Dermis blood vessel endothelial cell (primary cell): ENCODE measurements around the gene RNF157. TPM values are rescaled to one million over a fixed set of nuclear protein-coding genes. Genes with fewer than 3 reads are reported as not detected.

Source experiments
- DNase-seq: peaks from one replicate; pipeline ENCODE4 v3.0.0; 2010
- total RNA-seq: library from RNA; depleted of rRNA; stranded (reverse); fragments of >200 nt; gene quantifications from 2 replicates; pipeline ENCODE4 v1.2.3, GENCODE V29; 2014

RNF157 gene
- total RNA-seq, 1 donor from 2014 or later, result 0.34 TPM

- no peak for DNase-seq
Observed at GRCh38 chr17:76154936-76155845, 85.1 kb downstream of the RNF157 start.

GRCh38 chr17:76154292-76154691 lies 86.0 kb downstream of the RNF157 start:
- DNase-seq, result no peak

- peak; percentile 22 for DNase-seq
Observed at GRCh38 chr17:76153640-76154039, 86.7 kb downstream of the RNF157 start.

GRCh38 chr17:76153202-76153601 lies 87.1 kb downstream of the RNF157 start:
- DNase-seq, result no peak

- DNase-seq, result no peak
Observed at GRCh38 chr17:76152591-76152990, 87.7 kb downstream of the RNF157 start.

GRCh38 chr17:76151896-76152454 lies 88.3 kb downstream of the RNF157 start:
- DNase-seq, result no peak

GRCh38 chr17:76150712-76151622 lies 89.3 kb downstream of the RNF157 start:
- no peak for DNase-seq

GRCh38 chr17:76149214-76149613 lies 91.1 kb downstream of the RNF157 start:
- DNase-seq, result no peak

GRCh38 chr17:76148015-76148326 lies 92.3 kb downstream of the RNF157 start:
- DNase-seq, result no peak

GRCh38 chr17:76147211-76148014 lies 92.9 kb downstream of the RNF157 start:
- peak; percentile 40 for DNase-seq

- peak; percentile 33 for DNase-seq
Observed at GRCh38 chr17:76146053-76146851, 94.0 kb downstream of the RNF157 start.

GRCh38 chr17:76145231-76146052 lies 94.9 kb downstream of the RNF157 start:
- peak; percentile 38 for DNase-seq

GRCh38 chr17:76142585-76143041 lies 97.7 kb downstream of the RNF157 start:
- DNase-seq, result no peak

- DNase-seq, result no peak
Observed at GRCh38 chr17:76142039-76142584, 98.2 kb downstream of the RNF157 start.

- DNase-seq, result peak; percentile 90
Observed at GRCh38 chr17:76141212-76142038, 98.9 kb downstream of the RNF157 start, which contains the start of gene FOXJ1. Gene FOXJ1 (minus strand): TSS chr17:76141245. CDS start chr17:76140395, 850 bp downstream.

- DNase-seq, result no peak
Observed at GRCh38 chr17:76140661-76141211, 99.6 kb downstream of the RNF157 start.

GRCh38 chr17:76139801-76140660 lies 100.3 kb downstream of the RNF157 start:
- no peak for DNase-seq
